Renal cortex interstitium (tissue), 11 donors: ENCODE results near the gene DMRTB1. TPM values are rescaled to one million over a fixed set of nuclear protein-coding genes. Genes with fewer than 3 reads are reported as not detected.

Experiments used
- DNase-seq, 11 donors: peaks; one replicate each; pipeline ENCODE4 v3.0.0-alpha.2; 2013; ENCODE audit warnings: low read depth in 9 of 11, low spot score in 4 of 11; ENCODE audit errors: extremely low read depth in 1 of 11
- polyA plus RNA-seq, 3 donors: library from polyadenylated mRNA; unstranded; fragments of 120-200 nt; gene quantifications; one replicate each; pipeline ENCODE4 v1.2.1, GENCODE V29; 2013; ENCODE audit not compliant: insufficient read length in 3 of 3

The DMRTB1 gene
- polyA plus RNA-seq, 3 donors, result 0.06 to 0.20 (median 0.09) TPM

DNA sequence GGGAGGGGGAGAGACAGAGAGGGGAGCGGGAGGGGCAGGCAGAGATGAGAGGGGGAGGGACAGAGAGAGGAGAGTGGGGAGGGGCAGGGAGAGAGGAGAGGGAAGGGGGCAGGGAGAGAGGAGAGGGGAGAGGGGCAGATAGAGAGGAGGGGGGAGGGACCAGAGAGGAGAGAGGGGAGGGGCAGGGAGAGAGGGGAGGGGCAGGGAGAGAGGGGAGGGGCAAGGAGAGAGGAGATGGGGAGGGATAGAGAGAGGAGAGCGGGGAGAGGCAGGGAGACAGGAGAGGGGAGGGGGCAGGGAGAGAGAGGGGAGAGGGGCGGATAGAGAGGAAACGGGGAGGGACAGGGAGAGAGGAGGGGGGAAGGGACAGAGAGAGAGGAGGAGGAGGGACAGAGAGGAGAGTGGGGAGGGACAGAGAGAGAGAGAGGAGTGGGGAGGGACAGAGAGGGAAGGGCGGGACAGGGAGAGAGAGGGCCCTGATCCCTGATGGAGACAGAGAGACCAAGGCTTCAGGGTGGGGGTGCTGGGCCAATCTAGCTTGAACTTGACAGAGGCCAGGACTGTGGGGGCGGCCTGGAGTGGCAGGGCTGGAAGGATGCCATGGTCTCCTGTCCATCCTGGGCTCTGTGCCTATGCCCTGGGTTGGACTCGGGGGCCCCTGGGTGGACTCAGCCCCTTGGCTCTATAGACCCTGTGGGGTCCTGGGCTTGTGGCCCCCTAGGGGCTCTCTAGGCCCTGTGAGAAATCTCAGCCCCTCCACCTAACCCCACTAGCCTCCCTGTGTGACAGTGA lies 43.6 kb downstream of the DMRTB1 start:
- DNase-seq, result no peak

DNA sequence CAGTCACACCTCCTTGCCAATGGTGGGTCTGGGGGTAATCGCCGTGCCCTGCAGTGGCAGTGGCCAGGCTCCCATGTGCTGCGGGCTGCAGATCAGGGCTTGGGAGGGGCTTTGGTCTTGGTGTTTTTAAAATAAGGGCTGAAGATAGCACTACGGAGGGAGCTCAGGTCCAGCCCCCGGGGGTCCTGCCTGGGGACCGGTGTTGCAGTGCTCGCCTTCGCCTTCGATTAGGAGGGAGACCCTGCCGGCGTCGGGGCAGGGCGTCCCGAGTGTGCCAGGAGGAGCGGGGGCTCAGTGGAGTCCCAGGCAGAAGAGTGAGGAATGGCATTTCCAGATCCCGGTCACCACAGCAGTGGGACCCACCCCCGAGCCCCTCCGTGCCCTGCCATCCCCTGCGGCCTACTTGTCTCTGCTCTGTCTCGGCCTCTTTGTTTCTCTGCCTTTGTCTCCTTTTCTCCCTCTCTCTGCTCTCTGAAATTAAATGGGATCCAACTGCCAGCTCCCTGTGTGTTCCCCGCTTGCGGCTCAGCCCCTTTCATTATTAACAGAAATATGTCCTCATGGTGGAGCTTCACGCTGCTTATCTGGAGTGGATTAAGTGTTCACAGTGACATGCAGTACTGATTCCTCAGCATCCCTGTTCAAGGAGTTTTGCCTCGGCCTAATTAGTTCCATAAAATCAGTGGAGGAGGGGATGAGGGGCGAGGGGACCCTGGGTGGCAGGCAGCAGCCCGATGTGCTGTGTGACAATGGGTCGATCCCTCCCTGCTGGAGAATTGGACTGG lies 44.4 kb downstream of the DMRTB1 start:
- no peak for DNase-seq

DNA sequence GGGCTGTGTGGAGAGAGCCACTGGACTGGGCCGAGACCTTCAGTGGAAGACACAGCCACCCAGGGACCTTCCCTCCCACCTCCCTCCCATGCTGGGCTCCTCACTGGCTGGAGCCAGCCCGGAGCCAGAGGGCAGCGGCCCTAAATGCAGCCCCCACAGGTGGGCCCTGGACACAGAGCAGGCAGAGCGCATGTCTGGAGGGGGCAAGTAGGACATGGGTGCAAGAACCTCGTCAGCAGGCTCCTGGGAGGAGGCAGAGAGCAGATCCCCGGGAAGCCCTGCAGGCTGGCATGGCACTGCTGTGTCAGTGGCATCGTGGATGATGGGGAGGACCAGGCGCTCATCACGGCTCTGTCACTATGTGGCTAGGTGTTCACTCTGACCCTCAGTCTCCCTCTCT lies 45.7 kb downstream of the DMRTB1 start:
- DNase-seq, result no peak

DNA sequence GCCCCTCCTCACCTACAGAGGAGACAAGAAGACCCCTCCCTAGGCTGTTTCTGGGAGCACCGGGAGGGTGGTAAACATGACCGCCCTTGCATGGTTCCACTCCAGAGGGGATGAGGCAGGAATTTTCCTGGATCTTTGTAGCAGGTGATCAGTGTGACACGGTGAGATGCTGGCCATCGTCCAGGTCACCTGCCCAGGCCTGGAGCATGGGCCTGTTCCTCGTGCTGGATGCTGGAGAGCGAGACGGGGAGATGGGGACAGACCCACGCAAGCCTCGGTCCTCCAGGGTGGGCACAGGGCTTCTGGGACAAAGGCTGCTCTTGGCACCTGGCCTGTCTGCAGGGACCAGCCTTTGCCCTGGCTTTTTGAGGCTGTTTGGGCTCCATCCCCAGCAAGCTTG lies 46.2 kb downstream of the DMRTB1 start:
- DNase-seq, result no peak

DNA sequence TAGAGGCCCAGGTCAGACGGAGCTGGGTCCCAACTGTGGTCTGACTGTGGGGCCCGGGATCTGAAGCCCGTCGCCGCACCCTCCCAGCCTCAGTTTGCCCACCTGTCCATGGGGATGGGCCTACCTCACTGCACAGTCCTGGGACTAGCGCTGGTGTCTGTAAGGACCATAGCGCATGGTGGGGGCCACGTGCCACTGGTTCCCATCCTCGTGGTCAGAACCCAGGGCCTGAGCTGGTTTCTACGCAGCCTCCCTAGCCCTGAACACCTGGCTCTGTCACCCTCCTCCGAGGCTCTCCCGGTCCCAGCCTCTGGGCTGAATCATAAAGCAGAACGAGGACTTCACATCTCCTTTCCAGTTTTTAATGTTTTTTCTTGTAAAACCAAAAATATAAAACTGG lies 46.7 kb downstream of the DMRTB1 start:
- DNase-seq, result no peak

DNA sequence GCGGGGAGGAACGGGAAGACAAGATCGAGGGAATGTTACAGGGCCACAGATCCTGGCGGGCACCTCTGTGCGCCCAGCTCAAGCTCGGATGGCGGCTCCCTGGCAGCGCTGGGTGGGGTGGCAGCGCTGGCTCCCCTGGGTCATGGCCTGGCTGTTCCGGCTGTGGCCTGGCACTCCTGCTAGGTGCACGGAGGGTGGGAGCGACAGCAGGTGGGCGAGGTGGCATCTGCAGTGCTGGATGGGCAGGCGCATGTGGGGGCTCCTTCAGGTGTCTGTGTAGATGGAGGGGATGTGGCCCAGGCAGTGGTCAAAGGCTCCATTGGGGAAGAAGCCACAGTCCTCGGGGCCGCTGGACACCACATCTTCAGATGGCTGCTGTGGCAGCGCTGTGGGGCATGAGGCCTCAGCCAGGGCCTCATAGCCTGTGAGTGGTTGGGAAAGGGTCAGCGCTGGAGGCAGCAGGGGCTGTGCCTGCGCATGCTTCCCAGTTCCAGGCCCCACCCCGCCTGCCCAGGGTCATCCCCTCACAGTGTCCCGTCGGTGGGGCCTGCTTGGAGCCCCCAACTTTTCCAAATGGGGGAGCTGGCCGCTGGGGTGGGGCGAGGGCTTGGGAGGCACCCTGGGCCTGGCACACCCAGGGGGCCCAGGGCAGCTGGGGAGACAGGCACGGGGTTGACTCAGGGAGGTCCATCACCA lies 47.3 kb downstream of the DMRTB1 start:
- DNase-seq, result no peak

DNA sequence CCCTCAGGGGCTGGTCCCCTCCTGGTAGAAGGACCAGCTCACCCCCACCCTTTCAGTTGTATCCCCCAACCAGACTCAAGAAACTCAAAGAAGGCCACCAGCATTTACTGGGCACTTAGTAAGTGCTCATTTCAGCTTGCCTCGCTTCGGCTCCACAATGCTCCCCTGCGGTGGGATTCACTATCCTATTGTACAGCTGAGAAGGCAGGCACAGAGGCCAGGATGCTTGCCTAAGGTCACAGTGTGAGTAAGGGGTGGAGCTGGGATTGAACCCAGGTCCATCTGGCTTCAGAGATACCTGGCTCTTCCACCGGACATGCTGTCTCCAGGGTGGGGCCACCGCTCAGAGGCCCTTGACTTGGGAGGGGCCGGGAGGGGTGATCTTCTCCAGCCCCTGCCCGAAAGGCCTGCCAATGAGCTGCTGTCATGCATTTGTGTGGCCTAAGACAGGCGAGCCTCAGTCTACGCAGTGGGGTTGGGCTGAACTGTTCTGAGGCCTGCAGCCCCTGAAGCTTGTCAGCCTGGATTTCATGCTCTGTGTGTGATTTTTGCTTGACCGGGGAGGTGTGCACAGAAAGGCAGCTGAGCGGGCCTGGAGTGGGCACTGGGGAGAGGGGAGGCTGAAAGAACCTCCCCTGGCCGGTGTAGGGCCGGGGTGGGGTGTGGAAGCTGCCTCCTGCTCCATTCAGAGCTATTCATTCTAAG lies 48.1 kb downstream of the DMRTB1 start:
- DNase-seq, result no peak

DNA sequence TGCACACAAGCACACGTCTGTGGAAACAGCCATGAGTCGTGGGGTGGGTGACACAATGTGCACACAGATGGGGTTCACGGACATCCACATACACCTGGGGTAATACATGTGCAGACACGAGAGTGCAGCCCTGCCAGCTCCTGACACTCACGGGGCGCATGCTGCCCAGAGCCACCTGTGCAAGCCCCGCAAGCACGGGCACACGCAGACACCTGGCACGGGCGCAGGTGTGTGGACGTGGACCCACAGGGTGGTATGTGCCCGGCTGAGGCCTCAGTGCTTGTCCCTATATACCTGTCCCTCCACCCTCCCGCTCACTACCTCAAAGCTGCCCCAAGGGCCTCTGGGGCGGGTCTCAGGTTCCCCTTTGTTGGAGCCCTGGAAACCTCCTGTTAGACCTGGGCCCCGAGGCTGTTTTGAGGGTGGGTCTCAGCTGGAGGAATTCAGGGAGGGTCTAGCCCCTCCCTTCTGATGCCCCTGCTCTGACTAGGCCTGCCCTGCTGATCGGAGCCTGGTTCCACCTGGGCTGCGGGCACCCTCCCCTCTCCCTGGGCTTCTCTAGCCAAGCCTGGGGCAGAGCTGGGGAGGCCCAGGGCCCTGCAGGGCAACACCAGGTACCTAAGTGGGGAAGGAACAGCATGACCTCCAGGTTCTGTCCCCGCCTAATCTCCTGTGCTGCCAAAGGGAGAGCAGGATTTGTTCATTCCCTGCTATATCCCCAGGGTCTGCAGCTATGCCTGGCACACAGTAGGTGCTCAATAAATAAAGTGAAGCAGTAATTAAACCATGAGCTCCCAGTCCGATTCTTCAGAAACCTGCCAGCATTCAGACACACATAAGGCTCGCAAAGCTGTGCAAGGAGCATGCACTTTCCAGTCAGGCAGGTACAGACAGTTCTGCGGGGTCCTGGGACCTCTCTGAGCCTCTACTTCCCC lies 49.1 kb downstream of the DMRTB1 start:
- no peak for DNase-seq

DNA sequence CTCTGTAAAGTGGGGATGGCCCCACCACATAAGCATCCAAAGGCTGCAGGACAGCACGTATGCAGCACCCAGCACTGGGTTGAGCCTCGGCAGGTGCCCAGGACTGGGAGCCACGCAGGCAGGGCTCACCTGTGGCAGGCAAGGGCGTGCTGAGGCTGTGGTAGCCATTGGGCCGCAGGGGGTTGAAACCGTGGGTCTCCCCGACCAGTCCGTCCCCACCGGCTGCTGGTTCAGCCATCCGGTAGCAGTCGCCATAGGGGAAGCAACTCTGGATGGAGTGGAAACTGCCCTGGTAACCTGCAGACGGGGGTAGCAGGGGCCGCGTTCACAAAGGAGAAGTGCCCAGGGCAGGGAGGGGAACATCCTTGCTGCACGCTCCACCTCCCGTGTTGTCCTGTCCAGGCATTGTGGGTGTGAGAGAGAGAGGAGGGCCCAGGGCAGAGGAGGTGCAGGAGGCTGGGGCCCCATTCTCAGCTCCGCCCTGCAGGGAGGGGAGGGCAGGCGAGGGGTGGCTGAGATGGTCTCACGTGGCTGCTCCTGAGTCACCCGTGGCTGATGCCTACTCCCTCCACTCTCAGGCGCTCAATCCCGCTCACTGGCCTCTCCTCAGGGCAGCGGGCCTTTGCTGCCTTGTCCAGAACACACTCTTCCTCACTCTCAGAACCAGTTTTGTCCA lies 49.9 kb downstream of the DMRTB1 start:
- DNase-seq, result peak in 1 of 11 donors; percentile 37

DNA sequence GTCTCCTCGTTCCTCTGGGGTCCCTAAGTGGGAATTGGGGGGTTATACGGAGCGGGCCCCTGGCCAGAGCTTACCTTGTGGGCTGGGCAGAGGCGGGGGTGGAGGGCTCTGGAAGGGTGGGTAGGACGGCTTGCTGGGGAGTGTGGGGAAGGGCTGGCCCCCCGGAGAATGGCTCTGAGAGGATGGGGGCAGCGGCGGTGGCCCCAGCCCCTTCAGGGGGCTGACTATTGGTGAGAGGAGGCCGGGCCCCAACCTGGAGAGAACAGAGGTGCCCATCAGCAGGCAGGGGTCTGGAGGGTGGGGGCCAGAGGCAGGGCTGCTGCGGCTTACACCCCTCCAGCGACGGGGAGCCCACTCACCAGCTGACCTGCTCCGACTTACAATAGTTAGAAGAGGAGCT lies 50.6 kb downstream of the DMRTB1 start:
- DNase-seq, result no peak

DNA sequence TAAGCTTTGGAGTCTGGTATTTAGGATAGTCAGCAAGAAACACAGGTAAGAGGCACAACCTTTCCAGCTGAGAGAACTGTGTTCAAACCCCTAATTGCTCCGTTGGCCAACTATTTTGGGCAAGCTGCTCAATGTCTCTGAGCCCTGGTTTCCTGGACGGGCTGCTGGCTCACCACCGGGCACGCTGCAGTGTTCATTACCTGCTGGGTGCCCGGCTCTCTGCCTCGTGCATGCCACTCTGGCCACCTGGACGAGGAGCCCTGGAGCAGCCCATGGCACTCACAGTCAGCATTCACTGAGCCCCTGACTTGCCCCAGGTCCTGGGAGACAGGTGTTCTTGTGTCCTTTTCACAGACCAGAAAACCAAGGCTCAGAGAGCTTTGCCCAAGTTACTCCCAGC lies 51.0 kb downstream of the DMRTB1 start:
- no peak for DNase-seq

DNA sequence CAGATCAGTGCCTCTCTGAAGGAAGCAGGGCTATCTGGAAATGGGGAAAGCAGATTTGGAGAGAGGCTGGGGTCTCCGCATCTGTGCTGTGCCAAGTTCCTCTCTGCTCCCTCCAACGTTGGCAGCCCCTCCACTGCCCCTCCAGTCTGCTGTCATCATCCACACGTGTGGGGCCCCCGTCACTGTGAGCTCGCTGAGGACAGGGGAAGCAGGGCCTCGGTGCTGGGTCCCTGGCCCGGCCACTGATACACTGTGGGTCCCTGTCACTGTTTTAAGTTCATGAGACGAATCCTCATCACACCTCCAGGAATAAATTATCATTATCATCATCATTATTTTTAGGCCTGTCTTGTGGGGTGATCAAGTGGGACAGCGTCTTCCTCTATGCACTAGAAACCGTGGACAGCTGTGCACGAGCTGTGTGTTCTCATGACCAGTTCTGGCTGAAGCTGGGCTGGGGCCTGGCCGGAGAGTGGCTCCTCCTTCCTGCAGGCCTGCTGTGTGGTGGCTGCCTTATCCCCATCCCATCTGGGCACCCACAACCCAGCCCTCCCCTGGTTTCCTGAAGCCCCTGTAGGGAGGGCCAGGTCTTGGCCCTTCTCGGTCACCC lies 52.2 kb downstream of the DMRTB1 start:
- no peak for DNase-seq

DNA sequence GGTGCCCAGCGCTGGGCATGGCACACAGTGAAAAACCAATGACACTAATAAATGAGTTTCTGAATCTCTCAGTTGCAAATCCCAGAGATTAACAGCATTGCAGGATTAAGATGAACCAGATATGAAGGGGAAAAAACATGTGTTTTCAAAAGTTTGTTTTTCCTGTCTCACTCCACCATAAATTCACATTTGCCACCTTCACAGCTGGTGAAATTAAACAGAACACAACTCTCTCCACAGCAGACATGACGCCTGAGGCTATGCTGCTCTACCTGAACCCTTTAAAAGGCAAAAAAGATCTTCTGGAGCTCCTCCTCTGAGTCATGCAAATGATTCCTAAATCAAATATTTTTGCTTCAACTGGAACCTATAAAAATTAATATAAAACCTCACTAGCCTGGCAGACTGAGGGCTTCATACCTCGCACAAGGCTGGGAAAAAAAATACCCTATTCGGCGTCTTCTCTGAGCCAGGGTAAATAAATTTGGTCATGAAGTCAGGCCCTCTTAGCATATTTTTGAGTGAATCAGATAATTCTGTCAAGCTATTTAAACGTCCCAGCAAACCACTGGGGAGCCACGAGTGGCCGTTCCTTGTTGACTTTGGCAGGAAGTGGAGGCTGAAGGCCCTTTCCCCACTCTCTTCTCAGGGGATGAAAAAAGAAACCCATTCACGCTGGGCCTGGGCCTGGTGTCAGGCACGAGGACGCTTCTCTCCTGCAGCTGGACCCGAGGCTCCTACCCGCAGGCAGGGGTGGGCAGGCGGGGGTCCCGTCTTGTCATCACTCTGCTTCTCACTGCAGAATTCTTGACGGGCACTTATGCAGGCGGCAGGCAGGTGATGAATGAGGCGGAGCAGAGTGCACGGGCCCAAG lies 53.0 kb downstream of the DMRTB1 start:
- DNase-seq, result peak in 1 of 11 donors; percentile 33

DNA sequence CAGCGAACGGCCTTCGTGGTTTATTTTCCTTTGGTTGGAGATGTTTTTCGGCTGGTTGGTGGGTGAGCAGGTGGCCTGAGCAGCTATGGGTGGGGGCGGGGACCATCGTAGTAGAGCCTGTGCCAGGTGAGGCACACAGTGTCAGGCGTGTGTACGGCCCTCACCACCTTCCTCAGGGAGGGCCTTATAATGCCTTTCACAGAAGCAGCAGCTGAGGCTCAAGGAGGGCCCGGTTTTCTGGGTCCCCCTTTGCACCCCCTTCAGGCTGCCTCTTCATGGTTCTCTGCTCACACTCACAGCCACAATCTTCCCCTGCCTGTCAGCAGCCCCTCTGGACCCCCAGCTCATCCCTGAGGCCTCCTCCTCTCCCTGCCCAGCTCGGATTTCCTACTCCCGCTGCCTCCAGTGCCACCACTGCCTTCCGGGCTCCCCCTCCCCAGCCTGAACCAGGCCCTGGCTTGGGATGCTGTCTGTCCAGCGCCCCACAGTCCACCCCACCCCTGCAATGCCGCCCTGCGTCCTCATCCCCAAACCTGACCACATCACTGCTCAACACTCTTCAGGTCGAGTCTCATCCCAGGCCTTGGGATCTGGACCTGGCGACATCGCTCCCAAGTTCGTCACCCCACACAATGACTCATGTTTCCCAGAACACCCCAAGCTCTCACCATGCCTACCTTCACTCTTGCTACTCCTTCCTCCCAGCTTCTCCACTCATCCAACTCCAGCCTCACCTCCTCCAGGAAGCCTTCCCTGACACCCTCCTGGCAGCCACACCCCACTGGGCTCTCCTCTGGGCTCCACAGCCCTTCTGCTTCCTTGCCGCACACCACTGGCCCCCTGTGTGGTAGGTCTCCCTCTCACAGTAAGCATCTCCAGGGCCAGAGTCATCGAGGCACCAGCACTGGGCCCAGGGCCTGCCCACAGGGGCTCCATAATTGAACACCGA lies 53.9 kb downstream of the DMRTB1 start:
- no peak for DNase-seq

DNA sequence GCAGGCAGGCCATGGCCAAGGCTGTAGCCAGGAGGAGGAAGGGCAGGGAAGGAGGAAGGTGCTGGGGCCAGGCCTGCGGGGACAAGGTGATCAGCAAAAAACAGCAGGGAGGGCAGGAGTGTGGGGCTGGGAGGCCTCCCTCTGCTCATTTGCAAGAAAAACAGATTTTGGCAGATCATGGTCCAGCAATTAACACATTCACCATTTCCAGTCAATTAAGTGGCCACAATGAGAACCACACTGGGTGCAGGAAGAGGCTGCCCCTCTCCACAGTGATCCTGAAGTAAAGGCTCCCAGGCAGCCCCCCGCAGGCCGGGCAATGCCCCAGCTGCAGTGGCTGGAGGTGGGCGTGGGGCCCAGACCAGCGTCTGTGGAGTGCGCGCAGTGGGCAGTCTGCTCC lies 54.6 kb downstream of the DMRTB1 start:
- DNase-seq, result no peak
